Frontal cortex (tissue), 4 donors: ENCODE data around the gene MTRF1L. TPM values are rescaled to one million over a fixed set of nuclear protein-coding genes. Genes with fewer than 3 reads are reported as not detected.
"Not testable (repeated sequence)": the region's sequence is repeated elsewhere in the genome, so short reads cannot be mapped to it uniquely, and the experiment has no call there.

Source experiments
- DNase-seq, 2 donors: peaks; one replicate each; pipeline ENCODE4 v3.0.0; 2012; ENCODE audit warnings: low spot score in 2 of 2
- FAIRE-seq: peaks from 2 replicates; lab custom pipeline; 2012; peaks lifted over from hg19 to GRCh38; lab: Jason Lieb, UNC
- total RNA-seq: library from RNA; depleted of rRNA; stranded (reverse); fragments of >200 nt; gene quantifications from one replicate; pipeline ENCODE4 v1.2.3, GENCODE V29; 2014
- donor health status: control.
- donor health status: control.
- donor health status: control.

The MTRF1L gene
- total RNA-seq, 1 donor from 2014 or later, result 13.0 TPM

- DNase-seq, result no peak
- no peak for FAIRE-seq
Measured at GRCh38 chr6:152976749-152977148, 25.8 kb downstream of the MTRF1L start.

GRCh38 chr6:152975204-152975915, 27.1 kb downstream of the MTRF1L start:
- FAIRE-seq, result no peak
- no peak for DNase-seq

GRCh38 chr6:152973916-152974315, 28.6 kb downstream of the MTRF1L start:
- FAIRE-seq, result no peak

GRCh38 chr6:152969688-152970418, 32.7 kb downstream of the MTRF1L start:
- FAIRE-seq (no peak), DNase-seq (no peak)

More at GRCh38 chr6:152973916-152974315, 28.6 kb downstream of the MTRF1L start:
- no peak for DNase-seq

GRCh38 chr6:152966168-152966894, 36.2 kb downstream of the MTRF1L start:
- not testable (repeated sequence) for FAIRE-seq, DNase-seq

GRCh38 chr6:152959333-152959732, 43.2 kb downstream of the MTRF1L start:
- FAIRE-seq, result no peak

GRCh38 chr6:152957796-152958195, 44.7 kb downstream of the MTRF1L start:
- FAIRE-seq (no peak), DNase-seq (no peak)

More at GRCh38 chr6:152959333-152959732, 43.2 kb downstream of the MTRF1L start:
- DNase-seq, result no peak

GRCh38 chr6:152954443-152954842, 48.1 kb downstream of the MTRF1L start:
- no peak for FAIRE-seq
- DNase-seq, result no peak

- peak; percentile 37 for FAIRE-seq
- DNase-seq, result peak in 1 of 2 donors; percentile 29
Measured at GRCh38 chr6:152952866-152953509, 49.5 kb downstream of the MTRF1L start.

- FAIRE-seq, result no peak
- DNase-seq, result no peak
Measured at GRCh38 chr6:152952045-152952444, 50.5 kb downstream of the MTRF1L start.

- FAIRE-seq, result no peak
Measured at GRCh38 chr6:152950240-152950639, 52.3 kb downstream of the MTRF1L start.

GRCh38 chr6:152948150-152948768, 54.2 kb downstream of the MTRF1L start:
- no peak for FAIRE-seq

More at GRCh38 chr6:152950240-152950639, 52.3 kb downstream of the MTRF1L start:
- no peak for DNase-seq

GRCh38 chr6:152946995-152947394, 55.5 kb downstream of the MTRF1L start:
- no peak for FAIRE-seq

More at GRCh38 chr6:152948150-152948768, 54.2 kb downstream of the MTRF1L start:
- peak in 1 of 2 donors; percentile 29 for DNase-seq

GRCh38 chr6:152946484-152946883, 56.0 kb downstream of the MTRF1L start:
- no peak for DNase-seq

More at GRCh38 chr6:152946995-152947394, 55.5 kb downstream of the MTRF1L start:
- no peak for DNase-seq

GRCh38 chr6:152943260-152943897, 59.1 kb downstream of the MTRF1L start:
- peak; percentile 33 for FAIRE-seq
- no peak for DNase-seq

More at GRCh38 chr6:152946484-152946883, 56.0 kb downstream of the MTRF1L start:
- FAIRE-seq, result no peak

GRCh38 chr6:152942319-152942869, 60.1 kb downstream of the MTRF1L start:
- DNase-seq, result no peak
- FAIRE-seq, result no peak

- no peak for FAIRE-seq
- no peak for DNase-seq
Measured at GRCh38 chr6:152941746-152942145, 60.8 kb downstream of the MTRF1L start.
